K562 (cell line): ENCODE data around the gene PHACTR2. TPM values are rescaled to one million over a fixed set of nuclear protein-coding genes. Genes with fewer than 3 reads are reported as not detected.

ENCODE experiments used
- ATAC-seq: fragments of 200-7000 bp; cut with Tn5 transposase; 3 replicates; pipeline ENCODE4 v1.9.1; 2020; ENCODE audit warnings: moderate library complexity
- BruUV-seq: library from RNA; stranded (reverse); fragments of 400-500 nt; replicated peaks from 2 replicates; lab custom pipeline; 2021; lab: Mats Ljungman, UMichigan
- CTCF ChIA-PET: fragments of 300-600 bp; formaldehyde crosslinking; extraction: SDS; loops from one replicate; lab custom pipeline; 2021; ENCODE audit warnings: low intra/inter-chr PET ratio; lab: Yijun Ruan, JAX
- POLR2A ChIA-PET: fragments of 300-600, 350-650 bp; sonication (Branson Sonifier 250); formaldehyde crosslinking; extraction: SDS; loops from one replicate; lab custom pipeline; 2021; ENCODE audit warnings: antibody characterized with exemption, inconsistent platforms; lab: Yijun Ruan, JAX
- DNase-seq, 4 experiments: peaks; one replicate each; pipeline versions ENCODE4 v3.0.0 to v3.0.0-alpha.2; 2011 to 2018; ENCODE audit warnings: low spot score in 3 of 4, mixed read lengths in 3 of 4; ENCODE audit errors: extremely low read depth in 1 of 4
- FAIRE-seq: peaks from 2 replicates; lab custom pipeline; 2011; peaks lifted over from hg19 to GRCh38; lab: Jason Lieb, UNC
- H2AFZ ChIP-seq: 2 replicates; pipeline ENCODE4 v1.6.0; 2011; ENCODE audit warnings: low read depth, low read length, control low read depth, inconsistent platforms
- H3K27ac ChIP-seq: fragments of 200-600 bp; 3 replicates; pipeline ENCODE4 v1.8.0; 2011; ENCODE audit warnings: low read depth, mild to moderate bottlenecking, control low read depth, inconsistent platforms, low read length, moderate library complexity, mixed read lengths; ENCODE audit errors: extremely low read depth
- H3K27me3 ChIP-seq, 2 experiments: fragments of 300-600 bp in 1 of 2; 2 replicates in 1 of 2; 3 replicates in 1 of 2; pipeline versions ENCODE4 v1.6.0 to v1.8.0; 2011; ENCODE audit warnings: inconsistent platforms in 2 of 2, low read length in 2 of 2, mild to moderate bottlenecking in 1 of 2, mixed read lengths in 1 of 2, moderate library complexity in 1 of 2; ENCODE audit not compliant: control insufficient read depth in 2 of 2, insufficient read depth in 2 of 2
- H3K36me3 ChIP-seq: fragments of 300-600 bp; 3 replicates; pipeline ENCODE4 v1.8.0; 2011; ENCODE audit warnings: mild to moderate bottlenecking, low read length, inconsistent platforms; ENCODE audit not compliant: control insufficient read depth, insufficient read depth
- H3K4me1 ChIP-seq, 2 experiments: fragments of 200-600 bp in 1 of 2; replicated peaks in 1 of 2; 2 replicates in 1 of 2; 3 replicates in 1 of 2; pipeline versions ENCODE4 v1.5.1 to v1.8.0; 2011; ENCODE audit warnings: inconsistent platforms in 2 of 2, low read length in 2 of 2, mild to moderate bottlenecking in 1 of 2, mixed read lengths in 1 of 2, moderate library complexity in 1 of 2; ENCODE audit not compliant: control insufficient read depth in 2 of 2, insufficient read depth in 2 of 2
- H3K4me2 ChIP-seq: 2 replicates; pipeline ENCODE4 v1.6.1; 2011; ENCODE audit warnings: low read length, control low read depth, inconsistent platforms, mixed read lengths; ENCODE audit not compliant: insufficient read depth
- H3K4me3 ChIP-seq: fragments of 200-600 bp; sonication (generic), shearing (Covaris generic); 2 replicates; pipeline ENCODE4 v1.5.1; 2016; ENCODE audit warnings: control low read depth, inconsistent platforms
- H3K79me2 ChIP-seq: fragments of 200-600 bp; 3 replicates; pipeline ENCODE4 v1.8.0; 2011; ENCODE audit warnings: low read length, inconsistent platforms; ENCODE audit not compliant: control insufficient read depth, insufficient read depth
- H3K9ac ChIP-seq, 2 experiments: 2 replicates each; pipeline versions ENCODE4 v1.6.0 to v1.6.1; 2011; ENCODE audit warnings: low read depth in 2 of 2, low read length in 2 of 2, control low read depth in 1 of 2, inconsistent platforms in 1 of 2, mild to moderate bottlenecking in 1 of 2, mixed read lengths in 1 of 2; ENCODE audit not compliant: insufficient read depth in 1 of 2
- H3K9me1 ChIP-seq: one replicate; pipeline ENCODE4 v1.6.0; 2011; ENCODE audit warnings: inconsistent platforms, mild to moderate bottlenecking, low read length, moderate library complexity; ENCODE audit not compliant: control insufficient read depth, insufficient read depth
- H3K9me3 ChIP-seq: replicated peaks from 2 replicates; pipeline ENCODE4 v1.5.1; 2011; ENCODE audit warnings: low read depth, low read length, inconsistent platforms; ENCODE audit not compliant: control insufficient read depth, insufficient read depth
- H4K20me1 ChIP-seq: replicated peaks from 2 replicates; pipeline ENCODE4 v1.6.1; 2011; ENCODE audit warnings: low read length, inconsistent platforms, mixed read lengths; ENCODE audit not compliant: control insufficient read depth, insufficient read depth
- CUX1 ChIP-seq: fragments of 200-800 bp; sonication (Bioruptor generic); IDR thresholded peaks from 2 replicates; pipeline ENCODE4 v1.6.1; 2016; ENCODE audit warnings: missing genetic modification characterization, missing compliant biosample characterization
- FUS ChIP-seq: fragments of 200-400 bp; formaldehyde crosslinking; optimal IDR thresholded peaks from 2 replicates; pipeline ENCODE3; 2017; ENCODE audit warnings: low read depth, low read length
- HMG20A ChIP-seq: fragments of 450-650 bp; formaldehyde crosslinking; conservative IDR thresholded peaks from 2 replicates; pipeline ENCODE4 v1.4.0; 2020; ENCODE audit warnings: mild to moderate bottlenecking, mixed read lengths
- LCOR ChIP-seq: sonication (generic); formaldehyde crosslinking; IDR thresholded peaks from 2 replicates; pipeline ENCODE4 v1.8.0; 2022; ENCODE audit warnings: mild to moderate bottlenecking, missing genetic modification reagents
- MBD2 ChIP-seq: sonication (generic); IDR thresholded peaks from 2 replicates; pipeline ENCODE4 v1.6.1; 2016; ENCODE audit warnings: low read depth, borderline replicate concordance
- MECOM ChIP-seq: fragments of 250-450 bp; sonication (Bioruptor Pico); IDR thresholded peaks from 2 replicates; pipeline ENCODE4 v1.8.0; 2022; ENCODE audit warnings: inconsistent platforms
- PRMT5 ChIP-seq: sonication (generic); formaldehyde crosslinking; IDR thresholded peaks from 2 replicates; pipeline ENCODE4 v1.5.0; 2020; ENCODE audit warnings: missing genetic modification reagents
- SMARCE1 ChIP-seq: fragments of 450-650 bp; IDR thresholded peaks from 2 replicates; pipeline ENCODE4 v1.7.1; 2016; ENCODE audit warnings: mild to moderate bottlenecking
- ZBTB49 ChIP-seq: sonication (generic); formaldehyde crosslinking; IDR thresholded peaks from 2 replicates; pipeline ENCODE4 v1.8.0; 2022; ENCODE audit warnings: missing genetic modification reagents, mild to moderate bottlenecking, borderline replicate concordance
- ZC3H11A ChIP-seq: IDR thresholded peaks from 2 replicates; pipeline ENCODE4 v1.6.1; 2012; ENCODE audit warnings: low read depth, low read length, improper control_type of control experiment
- ZKSCAN3 ChIP-seq: fragments of 250-450 bp; sonication (Bioruptor Pico); IDR thresholded peaks from 2 replicates; pipeline ENCODE4 v1.4.0; 2020
- ZNF134 ChIP-seq: fragments of 250-450 bp; sonication (Bioruptor Pico); conservative IDR thresholded peaks from 2 replicates; pipeline ENCODE4 v1.4.0; 2020
- ZNF384 ChIP-seq: IDR thresholded peaks from 2 replicates; pipeline ENCODE4 v1.6.1; 2012; ENCODE audit warnings: low read depth, low read length, improper control_type of control experiment
- ZNF444 ChIP-seq: fragments of 250-450 bp; sonication (Bioruptor Pico); IDR thresholded peaks from 2 replicates; pipeline ENCODE4 v1.4.0; 2020; ENCODE audit warnings: mild to moderate bottlenecking, moderate library complexity
- ZNF445 ChIP-seq: fragments of 250-450 bp; sonication (Bioruptor Pico); IDR thresholded peaks from 2 replicates; pipeline ENCODE4 v1.4.0; 2020; ENCODE audit warnings: low read depth, mild to moderate bottlenecking, moderate library complexity
- WGBS: fragments of 100-300 bp; shearing (Covaris generic); methylation state at CpG from one replicate; pipeline ENCODE4 v1.1.6; 2016; ENCODE audit warnings: low coverage, mixed read lengths; ENCODE audit not compliant: insufficient coverage; ENCODE audit errors: missing lambda C conversion rate; 5-methylcytosine and 5-hydroxymethylcytosine counted together
- in situ Hi-C: fragments of 300-500 bp; cut with MboI; formaldehyde crosslinking; loops from 4 replicates; pipeline ENCODE4 v1.15.0; 2018; ENCODE audit warnings: inconsistent platforms, mixed read lengths
- intact Hi-C: fragments of 100-400 bp; cut with micrococcal nuclease; formaldehyde crosslinking; loops from 2 replicates; pipeline ENCODE4 v1.14.2; 2022
- polyA plus RNA-seq, 8 experiments: library from polyadenylated mRNA; depleted of rRNA in 4 of 8; stranded (reverse) in 5 of 8; unstranded in 3 of 8; fragments of >200 nt; fragmentation: Nextera tagmentation in 2 of 8; fragmentation: Illumina TruSeq in 1 of 8; extraction: Ambion mirVana in 2 of 8; extraction: Trizol in 1 of 8; gene quantifications; 2 replicates each; pipeline versions ENCODE4 v1.2.1 to v1.2.3, GENCODE V29; 2011 to 2014; ENCODE audit warnings: inconsistent platforms in 1 of 8, missing spikeins in 1 of 8
- total RNA-seq, 7 experiments: library from RNA; depleted of rRNA in 6 of 7; stranded (reverse); fragments of >200 nt in 6 of 7; fragmentation: Illumina TruSeq in 2 of 7; extraction: Trizol in 2 of 7; gene quantifications; 2 replicates each; pipeline versions ENCODE4 v1.2.1 to v1.2.3, GENCODE V29; 2011 to 2021; ENCODE audit warnings: low replicate concordance in 1 of 7

PHACTR2 gene
- total and polyA plus RNA-seq, 9 of the 15 experiments (the other 6 are each of a cell fraction or from before 2014, with no cell fraction given): 5.3 to 52.5 (median 22.9) TPM

GRCh38 chr6:143692696-143693095 lies 14.9 kb downstream of the PHACTR2 start:
- 79% methylated on average over 3 of the region's 3 CpGs for WGBS
- intact Hi-C loops: no loop called here

More at GRCh38 chr6:143692696-143693095, 14.9 kb downstream of the PHACTR2 start:
- POLR2A ChIA-PET: no interaction called here
- H2AFZ ChIP-seq: no peak overlapping the region
- FAIRE-seq (no peak), ATAC-seq (no peak), DNase-seq (no peak)
- no peaks in the 10 kb centered on the region for H3K9me1 ChIP-seq
- no peaks in the 10 kb centered on the region for H4K20me1 ChIP-seq
- H3K4me1 ChIP-seq: peaks cover 0 to 16% of the 10 kb centered on the region in 2 experiments; a peak in 3 of 5 replicates
- H3K36me3 ChIP-seq: no peaks in the 10 kb centered on the region
- in situ Hi-C loops: no loop called here
- H3K27ac ChIP-seq: no peak overlapping the region
- TF ChIP-seq ZNF444 (CRISPR knock-in tag) (no peak), ZC3H11A (no peak), ZNF384 (no peak), MECOM (CRISPR knock-in tag) (no peak), CUX1 (no peak), ZNF445 (CRISPR knock-in tag) (no peak), SMARCE1 (no peak), LCOR (CRISPR knock-in tag) (no peak), PRMT5 (CRISPR knock-in tag) (no peak), ZKSCAN3 (CRISPR knock-in tag) (no peak), HMG20A (CRISPR knock-in tag) (no peak), FUS (no peak), ZNF134 (no peak), MBD2 (no peak), ZBTB49 (no peak)
- H3K4me3 ChIP-seq: no peak overlapping the region
- CTCF ChIA-PET: no interaction called here
- no peak overlapping the region for H3K9ac ChIP-seq
- 0 out of 3 replicates have a peak, but pooled peaks cover 3% of the 10 kb centered on the region for H3K79me2 ChIP-seq
- no peak overlapping the region for H3K4me2 ChIP-seq
- BruUV-seq: no TSS peak
- no peaks in the 10 kb centered on the region for H3K27me3 ChIP-seq
- no peaks in the 10 kb centered on the region for H3K9me3 ChIP-seq
